GM18867 (cell line): Measurements from ENCODE around the gene MSN.
"Not testable (repeated sequence)": the region's sequence is repeated elsewhere in the genome, so short reads cannot be mapped to it uniquely, and the experiment has no call there.

ENCODE experiments used
- ATAC-seq: cut with Tn5 transposase; IDR thresholded peaks from one replicate; pipeline ENCODE4 v1.9.1; 2021; ENCODE audit warnings: mild to moderate bottlenecking, moderate library complexity; ENCODE audit not compliant: unreplicated experiment

Gene MSN

DNA sequence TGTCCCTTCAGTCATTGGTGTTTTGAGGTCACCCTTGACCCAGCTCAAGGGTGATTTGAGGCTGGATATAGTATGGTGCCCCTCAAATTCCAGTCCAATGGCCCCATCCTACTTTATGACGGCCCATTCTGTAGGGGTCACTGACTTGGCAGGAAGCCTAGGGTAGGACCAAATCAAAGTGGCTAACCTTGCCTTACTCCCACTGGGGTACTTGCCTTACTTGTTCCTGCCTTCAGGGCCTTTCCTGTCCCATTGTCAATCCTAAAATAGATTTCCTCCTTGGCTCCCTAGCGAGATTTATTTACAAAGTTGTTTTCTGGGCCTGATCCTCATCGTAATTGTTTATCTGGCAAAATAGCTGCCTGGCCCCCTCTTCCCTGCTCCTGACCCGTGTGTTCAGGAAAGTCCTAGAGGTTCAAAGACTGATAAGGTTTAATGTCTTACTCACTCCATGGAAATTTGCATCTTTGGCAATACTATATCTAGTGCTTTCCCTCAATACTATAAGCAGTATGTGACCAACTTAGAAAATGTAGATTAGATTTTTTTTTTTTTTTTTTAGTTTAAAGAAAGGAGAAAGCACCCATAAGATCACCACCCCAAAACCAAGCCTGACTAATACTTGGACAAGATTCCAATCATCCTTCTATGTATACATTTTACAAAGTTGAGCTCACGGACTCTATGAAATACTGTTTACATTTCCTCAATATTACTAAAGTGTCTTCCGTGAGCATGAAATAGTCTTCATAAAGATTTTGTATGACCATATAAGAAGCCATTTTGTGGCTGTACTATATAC, 44.8 kb downstream of the MSN start:
- ATAC-seq: no peak

DNA sequence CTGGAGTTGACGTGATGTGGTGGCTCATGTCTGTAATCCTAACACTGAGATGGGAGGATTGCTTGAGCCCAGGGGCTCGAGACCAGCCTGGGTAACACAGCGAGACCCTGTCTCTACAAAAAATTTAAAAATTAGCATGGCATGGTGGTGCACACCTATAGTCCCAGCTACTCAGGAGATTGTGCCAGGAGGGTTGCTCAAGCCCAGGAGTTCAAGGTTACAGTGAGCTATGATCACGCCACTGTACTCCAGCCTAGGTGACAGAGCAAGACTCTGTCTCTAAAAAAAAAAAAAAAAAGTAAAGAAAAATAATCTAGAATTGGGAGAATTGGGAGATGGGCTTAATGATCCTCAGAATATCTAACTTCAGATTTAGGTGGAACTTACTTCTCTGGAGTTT, 51.1 kb downstream of the MSN start:
- no peak for ATAC-seq

DNA sequence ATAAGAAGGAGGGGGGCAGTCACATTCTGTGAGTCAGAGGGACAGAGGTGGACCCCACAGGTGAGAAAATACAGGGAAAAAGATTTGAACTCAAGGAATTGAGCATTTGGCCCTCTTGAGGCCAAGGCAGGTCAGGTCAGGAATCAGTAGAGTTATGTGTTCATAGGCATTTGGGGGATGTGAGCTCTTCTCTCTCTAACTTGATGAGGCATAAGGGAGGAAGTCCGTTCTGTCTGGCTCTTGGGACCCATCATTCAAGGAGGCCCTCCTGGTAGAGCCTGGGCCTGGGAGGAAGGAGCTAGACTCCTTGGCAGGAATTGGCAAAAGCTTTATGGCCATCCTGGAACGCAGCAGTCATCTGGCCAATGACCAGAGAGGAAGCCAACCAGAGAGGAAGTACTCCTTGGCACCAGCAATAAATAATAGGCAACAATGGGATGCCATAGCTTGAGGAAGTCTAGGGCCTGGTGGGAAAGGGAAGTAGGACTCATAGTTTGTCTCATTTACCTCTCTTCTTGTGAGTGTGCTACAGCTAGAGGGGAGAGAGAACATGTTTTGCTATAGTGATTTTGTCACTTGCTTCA, 53.0 kb downstream of the MSN start:
- ATAC-seq: no peak

DNA sequence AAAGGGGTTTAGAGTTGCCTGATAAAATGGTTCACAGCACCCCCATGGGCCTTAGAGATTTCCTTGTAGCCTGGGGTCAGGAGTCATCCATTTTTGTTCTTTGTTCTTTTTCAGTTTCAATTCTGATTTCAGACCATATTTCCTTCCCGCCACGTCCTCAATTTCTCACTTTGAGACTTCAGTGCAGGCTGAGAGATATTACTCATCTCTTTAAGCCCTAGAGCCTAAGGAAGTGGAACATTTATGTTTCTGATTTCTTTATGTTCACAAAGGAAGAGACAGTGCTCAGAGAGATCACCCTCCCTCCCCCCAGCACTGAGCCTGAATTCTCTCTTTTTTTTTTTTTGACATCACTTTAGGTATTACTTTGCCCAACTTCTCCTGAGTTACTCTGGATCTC, 56.3 kb downstream of the MSN start:
- ATAC-seq: peak; percentile 70

DNA sequence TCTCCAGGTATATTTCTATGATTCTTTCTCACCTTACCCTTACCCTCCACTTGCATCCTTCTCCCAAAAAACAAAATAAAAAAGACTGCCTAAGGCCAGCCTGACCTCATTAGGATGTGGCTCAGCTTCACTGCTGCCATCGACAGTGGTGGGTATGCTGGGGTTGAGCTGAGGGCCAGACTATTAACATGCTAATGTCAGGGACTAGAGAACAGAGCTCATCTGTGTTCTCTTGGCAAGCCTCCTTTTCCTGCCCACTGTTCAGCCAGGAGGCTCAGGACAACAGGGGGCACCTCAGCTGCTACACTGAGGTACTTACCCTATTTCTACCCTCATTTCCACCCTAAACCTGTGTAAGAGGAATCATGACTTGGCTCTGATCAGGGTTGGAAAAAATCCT, 59.3 kb downstream of the MSN start:
- no peak for ATAC-seq

DNA sequence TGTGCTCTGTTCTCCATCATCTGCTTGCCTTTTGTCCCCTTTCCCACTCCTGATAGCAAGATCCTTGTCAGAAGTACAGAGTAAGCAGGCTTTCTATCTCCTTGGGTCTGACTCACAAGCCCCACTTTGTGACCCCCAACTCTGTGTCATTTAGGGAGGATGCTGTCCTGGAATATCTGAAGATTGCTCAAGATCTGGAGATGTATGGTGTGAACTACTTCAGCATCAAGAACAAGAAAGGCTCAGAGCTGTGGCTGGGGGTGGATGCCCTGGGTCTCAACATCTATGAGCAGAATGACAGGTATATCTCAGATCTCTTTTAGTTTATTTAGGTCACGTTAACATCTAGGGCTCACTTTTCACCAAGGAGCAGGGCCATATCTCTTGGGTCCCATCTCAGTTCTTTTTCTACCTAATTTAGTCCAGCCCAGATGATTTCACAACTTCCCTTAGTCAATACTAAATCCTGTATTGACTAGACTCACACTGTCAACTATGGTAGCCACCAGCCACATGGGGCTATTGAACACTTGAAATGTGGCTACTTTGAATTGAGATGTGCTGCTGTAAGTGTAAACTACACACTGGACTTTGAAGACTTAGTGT, 64.3 kb downstream of the MSN start:
- ATAC-seq: no peak

DNA sequence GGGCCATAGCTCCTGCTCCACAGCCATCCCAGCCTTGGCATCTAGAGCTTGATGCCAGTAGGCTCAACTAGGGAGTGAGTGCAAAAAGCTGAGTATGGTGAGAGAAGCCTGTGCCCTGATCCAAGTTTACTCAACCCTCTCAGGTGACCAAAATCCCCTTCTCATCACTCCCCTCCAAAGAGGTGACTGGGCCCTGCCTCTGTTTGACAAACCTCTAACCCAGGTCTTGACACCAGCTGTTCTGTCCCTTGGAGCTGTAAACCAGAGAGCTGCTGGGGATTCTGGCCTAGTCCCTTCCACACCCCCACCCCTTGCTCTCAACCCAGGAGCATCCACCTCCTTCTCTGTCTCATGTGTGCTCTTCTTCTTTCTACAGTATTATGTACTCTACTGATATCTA, 73.5 kb downstream of the MSN start:
- ATAC-seq: no peak

DNA sequence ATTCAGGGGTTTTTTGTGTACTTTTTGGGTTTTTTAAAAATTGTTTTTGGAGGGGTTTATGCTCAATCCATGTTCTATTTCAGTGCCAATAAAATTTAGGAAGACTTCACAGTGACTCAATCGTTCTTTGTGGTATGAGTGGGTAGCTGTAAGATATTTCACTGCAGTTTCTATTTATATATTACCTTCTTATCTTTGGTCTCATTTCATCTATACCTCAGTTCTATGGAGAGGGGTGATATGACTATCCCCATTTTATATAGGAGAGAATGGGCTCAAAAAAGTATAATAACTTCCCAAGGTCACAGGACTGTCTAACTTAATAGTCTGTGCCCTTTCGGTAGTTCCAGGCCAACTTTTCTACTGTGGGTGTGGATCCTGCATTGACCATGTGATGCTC, 74.4 kb downstream of the MSN start:
- no peak for ATAC-seq

DNA sequence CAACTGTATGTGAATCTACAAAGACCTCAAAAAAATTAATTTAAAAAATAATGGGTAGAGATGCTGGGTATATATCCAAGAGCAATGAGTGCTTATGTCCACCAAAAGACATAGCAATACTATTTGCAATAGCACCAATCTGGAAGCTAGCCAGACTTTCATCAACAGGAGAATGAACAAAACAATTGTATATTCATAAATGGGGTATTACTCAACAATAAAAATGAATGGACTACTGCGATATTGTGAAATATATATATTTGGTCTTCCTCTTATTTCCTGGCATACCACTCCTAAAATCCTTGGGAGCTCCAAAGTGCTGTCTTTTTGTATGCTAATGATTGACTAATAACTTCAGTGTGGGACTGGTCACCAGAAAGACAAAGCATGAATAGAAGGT, 77.5 kb downstream of the MSN start:
- ATAC-seq: no peak

DNA sequence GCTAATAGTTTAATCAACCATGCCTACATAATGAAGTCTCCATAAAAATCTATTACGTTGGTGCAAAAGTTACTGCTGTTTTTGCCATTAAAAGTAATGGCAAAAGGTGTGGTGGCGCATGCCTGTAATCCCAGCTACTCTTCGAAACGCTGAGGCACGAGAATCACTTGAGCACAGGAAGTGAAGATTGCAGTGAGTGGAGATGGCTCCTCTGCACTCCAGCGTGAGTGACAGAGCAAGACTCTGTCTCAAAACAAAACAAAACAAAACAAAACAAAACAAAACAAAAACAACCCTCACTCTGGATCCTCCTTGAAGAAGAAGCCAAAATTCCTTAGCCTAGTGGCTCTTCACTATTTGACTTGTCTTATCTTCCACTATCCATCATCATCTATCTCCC, 78.0 kb downstream of the MSN start:
- ATAC-seq: no peak

DNA sequence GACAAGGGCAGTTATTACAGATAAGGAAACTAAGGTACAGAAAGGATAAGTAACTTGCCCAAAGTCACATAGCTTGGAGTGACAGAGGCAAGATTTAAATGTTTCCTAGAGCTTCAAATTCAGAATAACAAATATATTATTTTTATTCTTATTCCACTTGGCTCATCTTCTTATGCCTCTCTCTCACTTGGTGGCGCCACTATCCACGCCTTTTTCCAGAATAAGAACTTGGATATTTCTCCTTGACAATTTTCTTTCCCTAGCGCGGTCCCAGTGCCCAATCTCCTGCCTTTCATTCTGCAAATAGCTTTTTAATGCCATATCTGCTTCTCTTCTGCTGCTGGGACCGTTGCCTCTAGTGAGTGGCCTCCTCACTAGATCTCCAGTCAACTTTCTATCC, 78.5 kb downstream of the MSN start:
- no peak for ATAC-seq

DNA sequence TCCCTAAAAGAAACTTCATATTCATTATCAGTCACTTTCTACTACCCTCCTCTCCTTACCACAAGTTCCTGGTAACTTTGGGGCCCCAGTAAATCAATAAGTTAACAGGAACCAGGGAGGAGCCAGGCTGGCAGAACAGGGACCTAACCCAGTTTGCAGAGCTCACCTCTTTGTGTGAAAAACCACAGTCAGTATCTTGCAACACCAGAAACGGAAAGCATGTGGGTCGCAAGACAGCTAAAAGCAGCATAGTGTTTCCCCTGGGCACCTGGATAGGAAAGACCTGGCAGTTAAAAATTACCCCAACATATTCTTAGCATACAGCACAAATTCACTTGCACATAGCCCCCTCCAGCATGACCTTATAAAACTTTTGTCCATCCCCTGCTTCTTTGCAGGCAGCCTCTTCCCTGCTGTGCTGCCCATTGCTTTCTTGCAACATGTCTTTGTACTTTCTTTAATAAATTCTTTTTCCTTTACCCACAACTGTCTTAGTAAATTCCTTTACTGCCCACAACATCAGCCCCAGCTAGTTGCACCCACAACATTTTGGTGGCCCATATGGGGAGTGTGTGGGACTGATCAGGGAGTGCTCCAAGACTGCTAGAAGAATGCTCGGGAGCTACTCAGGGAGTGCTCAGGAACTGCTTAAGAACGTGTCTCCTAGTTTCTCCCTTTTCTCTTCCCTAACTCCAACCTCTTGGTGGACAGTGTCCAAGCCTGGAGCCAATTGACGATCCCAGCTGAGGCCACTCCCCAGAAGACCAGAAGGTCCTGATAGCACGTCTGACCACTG, 83.4 kb downstream of the MSN start:
- peak; percentile 92 for ATAC-seq

DNA sequence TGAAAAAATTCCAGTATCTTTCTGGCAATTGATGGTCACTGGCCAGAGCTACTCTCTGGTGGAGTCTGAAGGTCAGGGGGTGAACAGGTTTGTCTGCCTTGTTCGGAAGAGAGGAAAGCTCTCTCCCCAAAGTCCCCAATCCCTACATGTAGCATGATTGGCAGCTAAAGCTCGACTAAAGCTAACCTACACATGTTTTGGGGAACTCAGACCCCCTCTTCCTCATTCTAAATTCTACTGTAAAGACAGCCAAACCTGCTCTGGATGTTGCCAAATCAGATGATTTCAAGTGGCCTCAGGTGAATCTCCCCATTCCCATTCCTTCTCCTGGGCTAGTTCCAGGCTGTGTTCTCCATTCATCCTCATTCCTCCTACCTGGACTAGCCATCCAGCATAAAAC, 84.1 kb downstream of the MSN start:
- no peak for ATAC-seq

DNA sequence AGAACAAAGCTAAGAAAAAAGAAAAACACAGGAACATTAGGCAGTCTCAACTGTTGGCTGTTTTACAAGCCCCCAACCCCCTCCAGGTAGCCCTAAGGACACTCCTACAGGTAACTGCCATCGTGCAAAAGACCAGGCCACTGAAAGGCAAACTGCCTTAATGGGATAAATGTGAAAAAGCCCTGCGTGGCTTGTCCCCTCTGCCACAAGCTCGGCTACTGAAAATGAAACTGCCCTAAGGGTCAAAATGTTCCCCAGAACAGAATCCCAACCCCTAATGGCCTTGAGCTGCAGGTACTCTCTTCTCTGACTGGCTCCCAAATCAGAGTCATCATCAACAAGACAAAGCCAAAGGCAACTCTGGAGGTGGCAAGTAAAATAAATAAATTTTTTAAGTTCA, 84.8 kb downstream of the MSN start:
- ATAC-seq: no peak

DNA sequence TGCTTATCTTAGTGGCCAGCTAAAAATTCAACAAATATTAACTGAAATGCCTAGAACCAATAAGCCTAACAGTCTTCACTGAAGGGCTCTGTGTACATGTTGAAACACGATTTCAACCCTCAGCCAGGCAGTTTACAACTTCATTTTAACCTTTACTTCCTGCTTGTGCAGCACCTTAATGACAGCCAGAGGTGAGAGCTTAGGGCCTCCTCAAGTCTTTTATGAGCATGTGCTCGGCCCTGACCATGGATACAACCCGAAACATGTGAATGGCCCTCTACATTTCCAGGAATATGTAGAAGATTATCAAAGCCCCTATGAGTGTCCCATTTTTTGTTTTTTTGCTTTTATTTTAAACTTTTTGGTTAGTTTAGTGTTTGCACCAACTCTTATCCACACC, 88.3 kb downstream of the MSN start:
- no peak for ATAC-seq

DNA sequence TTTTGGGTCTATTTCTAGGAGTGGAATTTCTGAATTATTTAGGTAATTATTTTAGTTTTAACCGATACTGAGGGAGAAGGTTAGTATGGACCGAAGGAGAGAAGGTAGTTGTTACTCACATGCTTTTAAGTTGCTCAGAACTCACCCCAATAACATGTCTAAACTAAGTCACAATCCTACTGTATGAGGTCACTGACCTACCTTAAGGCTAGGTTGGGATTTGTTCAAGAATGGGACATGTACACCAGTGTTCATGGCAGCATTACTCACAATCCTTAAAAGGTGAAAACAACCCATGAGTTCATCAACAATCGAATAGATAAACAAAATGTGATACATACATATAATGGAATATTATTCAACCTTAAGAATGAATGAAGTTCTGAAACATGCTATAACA, 90.5 kb downstream of the MSN start:
- no peak for ATAC-seq

DNA sequence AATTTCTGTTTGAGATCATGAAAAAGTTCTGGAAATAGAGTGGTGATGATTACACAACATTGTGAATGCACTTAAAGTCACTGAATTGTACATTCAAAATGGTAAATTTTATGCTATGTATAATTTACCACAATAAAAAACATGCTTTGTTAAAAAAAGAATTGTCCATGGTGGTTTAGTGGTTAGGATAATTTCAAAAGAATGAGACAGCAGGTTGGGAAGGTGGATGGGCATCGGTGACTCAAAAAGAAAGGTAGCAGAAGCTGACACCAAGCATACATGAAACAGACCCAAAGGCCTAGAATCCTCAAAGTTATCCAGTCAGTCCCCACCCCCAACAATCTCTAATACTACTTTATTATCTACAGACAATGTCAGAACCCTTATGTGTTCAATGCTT, 91.1 kb downstream of the MSN start:
- no peak for ATAC-seq

DNA sequence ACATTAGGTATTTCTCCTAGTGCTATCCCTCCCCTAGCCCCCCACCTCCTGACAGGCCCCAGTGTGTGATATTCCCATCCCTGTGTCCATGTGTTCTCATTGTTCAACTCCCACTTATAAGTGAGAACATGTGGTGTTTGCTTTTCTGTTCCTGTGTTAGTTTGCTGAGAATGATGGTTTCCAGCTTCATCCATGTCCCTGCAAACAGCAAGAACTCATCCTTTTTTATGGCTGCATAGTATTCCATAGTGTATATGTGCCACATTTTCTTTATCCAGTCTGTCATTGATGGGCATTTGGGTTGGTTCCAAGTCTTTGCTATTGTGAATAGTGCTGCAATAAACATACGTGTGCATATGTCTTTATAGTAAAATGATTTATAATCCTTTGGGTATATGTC, 92.1 kb downstream of the MSN start:
- not testable (repeated sequence) for ATAC-seq

DNA sequence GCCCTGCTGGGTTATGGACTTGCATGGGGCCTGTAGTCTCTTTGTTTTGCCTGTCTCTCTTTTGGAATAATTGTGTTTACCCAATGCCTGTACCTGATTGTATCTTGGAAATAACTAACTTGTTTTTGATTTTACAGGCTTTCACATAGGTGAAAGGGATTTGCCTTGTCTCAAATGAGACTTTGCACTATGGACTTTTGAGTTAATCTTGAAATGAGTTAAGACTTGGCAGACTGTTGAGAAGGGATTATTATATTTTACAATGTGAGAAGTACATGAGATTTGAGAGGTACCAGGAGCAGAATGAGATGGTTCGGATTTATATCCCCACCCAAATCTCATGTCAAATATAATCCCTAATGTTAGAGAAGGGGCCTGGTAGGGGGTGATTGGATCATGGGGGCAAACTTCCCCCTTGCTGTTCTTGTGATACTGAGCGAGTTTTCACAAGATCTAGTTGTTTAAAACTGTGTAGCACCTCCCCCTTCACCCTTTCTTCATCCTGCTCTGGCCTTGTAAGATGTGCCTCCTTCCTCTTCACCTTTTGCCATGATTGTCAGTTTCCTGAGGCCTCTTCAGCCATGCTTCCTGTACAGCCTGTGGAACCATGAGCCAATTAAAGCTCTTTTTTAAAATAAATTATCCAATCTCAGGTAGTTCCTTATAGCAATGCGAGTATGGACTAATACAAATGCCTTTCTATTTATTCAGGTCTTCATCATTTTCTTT, 102.3 kb downstream of the MSN start:
- ATAC-seq: no peak

DNA sequence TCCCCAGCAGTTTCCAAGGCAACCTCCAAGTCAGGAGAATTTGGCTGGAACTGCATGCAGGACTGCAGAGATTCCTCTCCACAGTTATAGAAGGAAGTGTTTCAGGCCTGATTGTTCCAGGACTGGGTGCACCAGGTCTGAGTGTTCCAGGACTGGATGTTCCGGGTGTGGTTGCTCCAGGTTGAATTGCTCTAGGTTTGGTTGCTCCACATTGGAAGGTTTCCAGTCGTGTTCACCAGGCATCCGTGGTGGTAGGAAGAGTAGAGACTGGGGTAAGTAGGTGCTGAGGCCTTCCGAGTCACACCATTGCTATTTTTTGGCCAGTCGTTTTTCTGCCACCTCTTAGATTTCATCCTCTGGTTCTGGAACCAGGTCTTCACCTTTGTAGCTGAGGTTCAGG, 105.4 kb downstream of the MSN start:
- ATAC-seq: no peak

DNA sequence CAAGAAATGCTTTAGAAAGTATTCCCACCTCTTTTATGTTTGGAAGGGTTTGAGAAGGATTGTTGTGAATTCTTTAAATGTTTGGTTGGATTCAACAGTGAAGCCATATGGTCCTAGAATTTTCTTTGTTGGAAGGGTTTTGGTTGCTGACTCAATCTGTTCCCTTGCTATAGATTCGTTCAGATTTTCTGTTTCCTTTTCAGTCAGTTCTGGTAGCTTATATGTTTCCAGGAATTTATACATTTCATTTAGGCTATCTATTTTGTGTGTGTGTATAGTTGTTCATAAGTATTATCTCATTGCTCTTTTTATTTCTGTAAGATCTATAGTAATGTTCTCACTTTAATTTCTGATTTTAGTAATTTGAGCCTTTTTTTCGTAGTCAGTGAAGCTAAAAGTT, 114.4 kb downstream of the MSN start:
- no peak for ATAC-seq
